NCI-H2227 (cell line): Measurements from ENCODE around the gene SERPINA1.

Experiments used
- DNase-seq: peaks from one replicate; lab custom pipeline; 2025; ENCODE audit not compliant: unreplicated experiment; lab: John Stamatoyannopoulos, UW

The SERPINA1 gene

DNA sequence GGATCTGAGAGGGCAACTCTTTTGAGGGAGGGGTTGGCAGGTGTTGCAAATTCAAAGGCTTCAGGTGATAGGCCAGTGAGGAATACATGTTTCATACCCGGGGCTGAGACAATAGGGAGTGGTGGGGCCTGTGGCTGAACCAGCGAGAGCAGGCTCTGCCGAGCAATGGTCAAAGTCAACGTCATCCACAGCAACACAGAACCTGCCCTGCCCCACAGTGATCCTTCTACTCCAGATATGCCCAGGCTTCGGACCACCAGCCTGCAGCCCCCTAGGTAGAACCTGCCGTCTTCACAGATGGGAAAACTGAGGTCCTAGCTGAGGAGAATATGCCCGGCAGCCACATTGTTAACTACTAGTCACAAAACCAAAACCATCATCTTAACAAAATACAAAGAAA lies 4.1 kb downstream of the SERPINA1 start:
- DNase-seq = no peak

DNA sequence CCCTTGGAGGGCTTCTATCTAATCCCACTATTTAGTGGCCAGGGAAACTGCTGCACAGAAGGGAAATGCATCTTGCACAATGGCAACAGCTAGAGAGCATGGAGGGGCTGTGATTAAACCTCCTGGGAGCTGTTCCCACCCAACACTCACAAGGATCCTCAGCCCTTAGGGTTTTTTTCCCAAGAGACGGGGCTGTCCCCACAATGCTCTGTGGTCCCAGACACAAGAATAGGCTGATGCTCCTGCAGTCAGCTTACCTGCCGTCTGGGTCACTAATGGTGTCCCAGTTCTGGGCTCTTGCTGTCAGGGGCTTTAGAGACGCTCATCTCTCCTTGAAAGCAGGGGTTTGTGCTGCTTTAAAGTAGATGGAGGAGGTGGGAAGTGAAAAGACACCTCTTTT lies 4.6 kb downstream of the SERPINA1 start:
- no peak for DNase-seq

DNA sequence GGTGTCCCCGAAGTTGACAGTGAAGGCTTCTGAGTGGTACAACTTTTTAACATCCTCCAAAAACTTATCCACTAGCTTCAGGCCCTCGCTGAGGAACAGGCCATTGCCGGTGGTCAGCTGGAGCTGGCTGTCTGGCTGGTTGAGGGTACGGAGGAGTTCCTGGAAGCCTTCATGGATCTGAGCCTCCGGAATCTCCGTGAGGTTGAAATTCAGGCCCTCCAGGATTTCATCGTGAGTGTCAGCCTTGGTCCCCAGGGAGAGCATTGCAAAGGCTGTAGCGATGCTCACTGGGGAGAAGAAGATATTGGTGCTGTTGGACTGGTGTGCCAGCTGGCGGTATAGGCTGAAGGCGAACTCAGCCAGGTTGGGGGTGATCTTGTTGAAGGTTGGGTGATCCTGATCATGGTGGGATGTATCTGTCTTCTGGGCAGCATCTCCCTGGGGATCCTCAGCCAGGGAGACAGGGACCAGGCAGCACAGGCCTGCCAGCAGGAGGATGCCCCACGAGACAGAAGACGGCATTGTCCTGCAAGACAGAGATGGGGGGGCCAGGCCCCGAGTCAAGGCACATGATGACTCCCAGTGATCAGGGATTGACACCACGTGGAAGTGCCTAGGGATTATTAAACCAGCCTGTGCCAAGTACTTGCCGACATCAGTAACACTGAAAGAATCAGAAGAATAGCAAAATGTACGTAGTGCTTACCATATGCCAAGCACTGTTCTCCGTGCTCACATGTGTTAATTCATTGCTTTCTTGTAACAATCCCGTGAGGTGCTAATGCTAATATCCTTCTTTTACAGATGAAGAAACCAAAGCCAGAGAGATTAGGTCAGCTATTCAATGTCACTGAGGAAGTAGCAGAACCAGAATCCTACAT lies 5.4 kb downstream of the SERPINA1 start:
- no peak for DNase-seq

DNA sequence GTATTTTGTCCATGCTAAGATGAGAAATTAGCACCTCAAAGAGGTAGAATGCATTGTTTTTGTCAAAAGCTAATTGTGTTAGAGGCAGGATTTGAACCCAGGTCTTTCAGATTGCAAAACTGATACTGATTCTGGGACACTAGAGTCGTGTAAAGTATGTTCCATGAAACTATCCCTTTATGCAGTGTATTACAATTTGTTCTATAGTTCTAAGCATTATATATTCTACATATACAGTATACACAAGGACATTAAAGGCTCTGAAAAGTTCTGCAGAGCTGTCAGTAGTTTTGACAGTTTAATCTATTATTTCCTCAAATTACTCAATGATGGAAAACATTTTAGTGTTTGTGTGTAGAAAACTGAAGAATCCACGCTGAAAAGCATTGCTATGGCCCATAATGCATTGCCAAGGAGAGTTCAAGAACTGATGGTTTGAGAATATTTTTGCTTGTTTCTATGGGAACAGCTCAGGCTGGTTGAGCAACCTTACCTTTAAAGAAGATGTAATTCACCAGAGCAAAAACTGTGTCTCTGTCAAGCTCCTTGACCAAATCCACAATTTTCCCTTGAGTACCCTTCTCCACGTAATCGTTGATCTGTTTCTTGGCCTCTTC lies 6.2 kb downstream of the SERPINA1 start:
- DNase-seq = no peak

DNA sequence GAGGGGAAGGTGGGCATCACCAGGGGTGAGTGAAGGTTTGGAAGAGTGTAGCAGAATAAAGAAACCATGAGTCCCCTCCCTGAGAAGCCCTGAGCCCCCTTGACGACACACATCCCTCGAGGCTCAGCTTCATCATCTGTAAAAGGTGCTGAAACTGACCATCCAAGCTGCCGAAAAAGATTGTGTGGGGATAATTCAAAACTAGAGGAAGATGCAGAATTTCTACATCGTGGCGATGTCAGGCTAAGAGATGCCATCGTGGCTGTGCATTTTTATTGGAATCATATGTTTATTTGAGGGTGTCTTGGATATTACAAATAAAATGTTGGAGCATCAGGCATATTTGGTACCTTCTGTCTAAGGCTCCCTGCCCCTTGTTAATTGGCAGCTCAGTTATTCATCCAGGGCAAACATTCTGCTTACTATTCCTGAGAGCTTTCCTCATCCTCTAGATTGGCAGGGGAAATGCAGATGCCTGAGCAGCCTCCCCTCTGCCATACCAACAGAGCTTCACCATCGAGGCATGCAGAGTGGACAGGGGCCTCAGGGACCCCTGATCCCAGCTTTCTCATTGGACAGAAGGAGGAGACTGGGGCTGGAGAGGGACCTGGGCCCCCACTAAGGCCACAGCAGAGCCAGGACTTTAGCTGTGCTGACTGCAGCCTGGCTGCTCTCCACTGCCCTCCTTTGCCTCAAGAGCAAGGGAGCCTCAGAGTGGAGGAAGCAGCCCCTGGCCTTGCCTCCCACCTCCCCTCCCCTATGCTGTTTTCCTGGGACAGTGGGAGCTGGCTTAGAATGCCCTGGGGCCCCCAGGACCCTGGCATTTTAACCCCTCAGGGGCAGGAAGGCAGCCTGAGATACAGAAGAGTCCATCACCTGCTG lies 7.0 kb downstream of the SERPINA1 start:
- no peak for DNase-seq

DNA sequence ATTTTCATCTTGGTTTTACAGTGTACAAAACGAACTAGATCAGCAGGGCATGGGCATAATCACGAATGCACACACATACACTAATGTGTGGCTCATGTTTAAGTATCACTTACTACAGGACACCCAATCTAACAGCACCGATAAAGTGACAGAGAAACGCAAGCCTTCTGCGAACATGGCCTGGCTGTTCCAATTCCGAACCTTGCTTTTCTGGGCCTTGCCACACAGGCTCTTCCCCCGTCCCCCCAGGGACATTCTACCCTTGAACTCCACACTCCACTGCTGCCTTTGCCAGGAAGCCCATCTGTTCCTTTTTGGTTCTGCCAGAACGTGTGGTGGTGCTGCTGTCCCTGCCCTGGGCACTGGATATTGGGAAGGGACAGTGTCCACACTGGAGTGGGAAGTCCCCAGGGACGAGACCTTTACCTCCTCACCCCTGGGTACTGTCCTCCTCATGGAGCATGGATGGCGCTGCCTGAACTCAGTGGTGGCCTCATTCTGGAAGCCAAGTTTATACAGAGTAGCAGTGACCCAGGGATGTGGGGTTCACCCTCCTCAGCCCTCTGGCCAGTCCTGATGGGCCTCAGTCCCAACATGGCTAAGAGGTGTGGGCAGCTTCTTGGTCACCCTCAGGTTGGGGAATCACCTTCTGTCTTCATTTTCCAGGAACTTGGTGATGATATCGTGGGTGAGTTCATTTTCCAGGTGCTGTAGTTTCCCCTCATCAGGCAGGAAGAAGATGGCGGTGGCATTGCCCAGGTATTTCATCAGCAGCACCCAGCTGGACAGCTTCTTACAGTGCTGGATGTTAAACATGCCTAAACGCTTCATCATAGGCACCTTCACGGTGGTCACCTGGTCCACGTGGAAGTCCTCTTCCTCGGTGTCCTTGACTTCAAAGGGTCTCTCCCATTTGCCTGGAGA lies 7.9 kb downstream of the SERPINA1 start:
- DNase-seq = no peak

DNA sequence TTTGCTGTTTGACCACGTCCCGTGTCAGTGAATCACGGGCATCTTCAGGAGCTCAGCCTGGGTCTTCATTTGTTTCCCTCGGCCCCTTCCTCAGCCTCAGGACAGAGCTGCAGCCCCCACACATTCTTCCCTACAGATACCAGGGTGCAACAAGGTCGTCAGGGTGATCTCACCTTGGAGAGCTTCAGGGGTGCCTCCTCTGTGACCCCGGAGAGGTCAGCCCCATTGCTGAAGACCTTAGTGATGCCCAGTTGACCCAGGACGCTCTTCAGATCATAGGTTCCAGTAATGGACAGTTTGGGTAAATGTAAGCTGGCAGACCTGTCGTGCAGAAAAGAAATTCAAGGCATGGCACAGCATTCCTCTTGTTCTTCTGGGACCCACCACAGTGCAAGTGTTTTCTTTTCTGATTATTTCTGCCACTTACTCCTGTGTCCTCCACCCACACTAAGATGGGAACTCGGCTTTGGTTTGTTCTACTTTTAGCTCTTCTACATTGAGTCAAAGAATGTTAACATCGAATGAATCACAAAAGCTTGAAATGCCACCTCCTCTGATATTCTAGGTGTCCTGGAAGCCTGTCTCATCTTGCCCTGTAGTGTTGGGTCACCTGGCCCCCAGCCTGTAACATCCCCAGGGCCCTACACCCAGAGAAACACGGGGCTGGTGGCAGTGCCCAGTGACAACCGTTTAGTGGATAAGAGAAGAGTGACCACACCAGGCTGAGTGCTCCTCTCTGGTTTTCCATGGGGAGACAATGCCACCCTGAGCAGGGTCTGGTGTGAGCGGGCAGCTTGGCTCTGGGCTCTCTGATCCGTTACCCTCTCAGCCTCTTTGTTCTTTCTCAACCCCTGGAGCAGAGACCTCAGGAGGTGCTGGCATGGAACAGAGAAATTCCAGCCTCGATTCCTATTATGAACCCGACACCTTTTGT lies 8.8 kb downstream of the SERPINA1 start:
- DNase-seq = no peak

DNA sequence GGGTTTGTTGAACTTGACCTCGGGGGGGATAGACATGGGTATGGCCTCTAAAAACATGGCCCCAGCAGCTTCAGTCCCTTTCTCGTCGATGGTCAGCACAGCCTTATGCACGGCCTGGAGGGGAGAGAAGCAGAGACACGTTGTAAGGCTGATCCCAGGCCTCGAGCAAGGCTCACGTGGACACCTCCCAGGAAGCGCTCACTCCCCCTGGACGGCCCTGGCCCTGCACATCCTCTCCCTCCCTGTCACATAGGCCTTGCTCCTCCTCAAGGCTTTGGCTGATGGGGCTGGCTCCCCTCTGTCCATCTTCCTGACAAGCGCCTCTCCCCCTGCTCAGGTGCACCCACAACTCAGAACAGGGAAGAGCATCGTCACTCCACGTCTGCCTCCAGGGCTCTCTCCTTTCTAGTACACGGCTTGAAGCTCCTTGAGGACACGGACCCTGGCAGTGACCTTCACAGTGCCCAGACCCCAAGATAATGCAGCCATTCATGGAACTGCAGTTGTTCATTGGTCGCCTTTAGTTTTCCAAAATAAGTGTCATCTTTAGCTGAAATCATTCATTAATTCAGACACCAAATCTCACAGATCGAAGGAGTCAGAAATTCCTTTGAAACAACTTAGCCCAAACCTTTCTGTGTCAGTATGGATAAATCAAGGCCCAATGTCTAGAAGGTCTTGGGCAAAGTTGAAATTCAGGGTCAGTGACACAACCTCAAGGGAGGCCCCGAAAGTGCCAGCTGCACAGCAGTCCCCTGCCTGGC lies 9.7 kb downstream of the SERPINA1 start:
- no peak for DNase-seq

DNA sequence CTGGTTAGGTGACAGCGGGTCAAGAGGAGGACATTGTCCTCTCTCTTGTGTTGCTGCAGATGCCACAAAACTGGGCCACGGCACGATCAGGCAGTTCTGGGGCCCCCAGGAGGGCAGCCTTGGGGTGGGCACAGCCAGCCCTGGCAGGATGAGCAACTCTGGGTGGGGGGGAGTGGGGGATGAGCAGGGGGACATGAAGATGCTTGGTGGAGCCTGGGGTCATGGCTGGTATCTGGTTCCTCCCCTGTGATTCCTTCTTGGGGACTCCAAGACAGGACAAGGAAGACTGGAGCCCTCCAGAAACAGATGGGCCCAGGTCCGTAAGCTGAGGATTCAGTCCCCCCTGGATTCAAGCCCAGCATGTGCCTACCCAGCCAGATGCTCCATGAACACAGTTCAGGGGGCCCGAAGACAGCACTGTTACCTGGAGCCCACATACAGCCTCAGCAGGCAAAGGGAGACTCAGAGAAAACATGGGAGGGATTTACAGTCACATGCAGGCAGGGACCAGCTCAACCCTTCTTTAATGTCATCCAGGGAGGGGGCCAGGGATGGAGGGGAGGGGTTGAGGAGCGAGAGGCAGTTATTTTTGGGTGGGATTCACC lies 10.4 kb downstream of the SERPINA1 start:
- no peak for DNase-seq

DNA sequence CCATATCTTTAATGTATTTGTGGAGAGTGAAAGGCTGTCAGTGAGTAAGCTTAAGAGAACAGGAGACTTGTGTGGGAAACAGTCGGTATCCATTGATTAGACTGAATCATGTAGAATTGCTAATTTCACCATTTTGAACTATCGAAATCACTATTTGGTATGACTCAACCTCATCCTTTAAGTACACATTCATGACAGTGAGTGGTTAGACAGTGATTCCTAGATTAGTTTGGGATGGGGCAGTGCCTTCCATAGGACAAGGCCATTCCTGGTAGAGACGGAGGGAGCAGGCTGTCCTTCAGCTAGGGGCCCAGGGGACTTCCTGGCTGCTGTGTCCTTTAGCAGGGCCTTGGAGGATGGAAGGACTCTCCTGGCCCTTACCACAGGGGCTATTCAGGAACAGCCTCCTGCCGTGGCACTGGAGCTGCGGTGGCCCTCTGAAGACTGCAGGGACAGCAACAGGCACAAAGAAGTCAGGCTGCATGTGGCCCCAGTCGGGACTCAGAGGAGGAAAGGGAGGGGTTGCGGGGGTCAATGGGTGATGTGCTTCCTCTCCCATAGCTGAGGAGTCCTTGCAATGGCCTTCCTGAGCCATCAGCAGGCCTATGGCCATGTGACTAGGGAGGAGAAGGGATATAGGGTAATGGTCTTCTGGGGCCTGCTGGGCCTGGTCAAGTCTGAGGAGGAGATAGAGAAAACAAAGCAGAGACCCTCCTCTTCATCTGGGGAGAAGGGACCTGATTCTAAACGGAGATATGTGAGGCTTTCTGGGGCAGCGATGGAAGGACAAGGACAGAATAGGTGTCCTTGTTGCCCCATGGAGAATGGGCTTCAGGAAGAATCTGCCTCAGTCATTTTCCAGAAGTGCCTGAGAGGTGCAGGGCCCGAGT lies 11.2 kb downstream of the SERPINA1 start:
- no peak for DNase-seq

DNA sequence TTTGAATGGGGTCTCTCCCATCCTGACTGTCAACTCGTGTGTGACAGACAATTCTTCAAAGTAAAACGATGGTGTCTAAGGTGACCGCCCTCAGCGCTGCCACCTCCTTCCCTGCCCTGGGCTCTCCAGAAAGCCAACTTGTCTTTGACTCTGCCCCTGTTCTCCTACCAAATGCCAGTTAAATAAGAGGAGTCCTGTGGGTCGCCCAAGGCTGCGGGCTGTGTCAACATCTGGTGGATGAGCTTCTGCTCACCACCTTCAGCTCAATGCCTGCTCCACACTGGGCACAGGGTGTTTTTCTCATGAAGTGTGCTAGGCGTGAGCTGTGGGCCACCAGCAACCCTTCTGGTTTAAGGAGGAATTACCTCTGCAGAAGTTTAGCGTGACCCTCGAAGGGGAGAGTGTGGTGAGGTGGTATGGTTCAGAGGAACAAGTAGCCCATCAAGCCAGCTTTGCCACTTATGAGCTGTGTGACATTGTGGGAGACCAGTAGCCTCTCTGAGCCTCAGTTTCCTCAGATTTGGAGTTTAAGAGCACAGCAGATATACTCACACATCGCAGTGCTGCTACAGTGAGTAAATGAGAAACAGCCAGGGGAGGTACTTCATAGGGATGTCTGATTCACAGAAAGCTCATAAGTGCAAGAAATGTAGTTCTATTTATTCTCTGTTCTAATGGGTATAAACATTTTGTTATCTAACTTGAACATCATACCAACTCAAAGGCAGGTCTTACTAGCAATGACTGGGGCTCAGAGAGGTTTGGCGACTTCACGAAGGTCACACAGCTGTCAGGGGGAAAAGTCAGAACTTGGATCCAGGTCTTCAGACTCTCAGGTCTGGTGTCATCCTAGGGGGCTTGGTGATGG lies 12.1 kb downstream of the SERPINA1 start:
- DNase-seq = no peak

DNA sequence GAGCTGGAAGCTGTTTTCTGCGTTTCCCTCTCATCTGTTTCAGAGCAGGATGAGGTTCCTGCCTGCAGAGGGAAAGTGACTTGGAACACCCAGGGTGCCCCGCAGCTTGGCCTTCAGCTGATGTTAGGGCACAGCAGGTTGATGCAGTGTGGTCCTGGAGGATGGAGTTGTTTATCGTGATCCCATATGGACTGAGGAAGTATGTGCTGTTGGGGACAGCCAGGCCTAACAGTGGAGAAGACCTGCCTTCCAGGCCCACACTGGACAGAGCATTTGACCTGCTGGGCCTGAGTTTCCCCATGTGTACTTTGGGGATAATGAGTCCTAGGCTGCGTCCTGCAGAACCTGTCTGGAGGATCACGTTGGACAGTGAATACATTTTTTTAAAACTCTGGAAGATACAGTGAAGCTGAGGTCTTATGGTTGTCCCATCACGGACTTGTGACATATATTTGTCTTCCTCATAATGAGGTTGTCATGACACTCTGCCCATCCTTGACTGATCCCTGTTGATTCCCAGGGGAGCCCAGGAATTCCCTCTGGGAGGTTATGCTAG lies 12.8 kb downstream of the SERPINA1 start:
- DNase-seq = no peak

DNA sequence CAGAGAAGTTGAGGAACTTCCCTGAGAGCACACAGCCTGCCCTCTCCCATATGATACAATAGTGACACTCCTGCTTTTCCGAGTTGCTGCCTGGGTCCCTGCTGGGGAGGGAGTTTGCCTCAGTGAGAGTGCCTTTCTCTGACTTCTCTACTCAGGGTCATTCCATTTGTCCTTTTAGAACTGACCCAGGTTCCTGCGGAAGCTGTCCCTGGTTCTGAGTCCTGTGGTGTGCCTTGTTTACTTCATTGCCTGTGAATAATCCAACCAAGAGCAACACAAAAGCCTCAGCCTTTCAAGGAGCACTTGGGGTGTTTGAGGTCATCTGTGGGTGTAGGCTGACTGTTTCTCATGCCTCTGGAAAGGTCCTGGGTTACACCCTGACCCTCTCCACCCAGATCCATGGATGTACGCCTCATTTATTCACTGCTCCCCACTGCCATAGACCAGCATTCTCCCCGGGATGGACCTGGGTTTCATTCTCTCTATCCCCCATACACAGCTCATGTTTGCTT lies 13.6 kb downstream of the SERPINA1 start:
- no peak for DNase-seq

DNA sequence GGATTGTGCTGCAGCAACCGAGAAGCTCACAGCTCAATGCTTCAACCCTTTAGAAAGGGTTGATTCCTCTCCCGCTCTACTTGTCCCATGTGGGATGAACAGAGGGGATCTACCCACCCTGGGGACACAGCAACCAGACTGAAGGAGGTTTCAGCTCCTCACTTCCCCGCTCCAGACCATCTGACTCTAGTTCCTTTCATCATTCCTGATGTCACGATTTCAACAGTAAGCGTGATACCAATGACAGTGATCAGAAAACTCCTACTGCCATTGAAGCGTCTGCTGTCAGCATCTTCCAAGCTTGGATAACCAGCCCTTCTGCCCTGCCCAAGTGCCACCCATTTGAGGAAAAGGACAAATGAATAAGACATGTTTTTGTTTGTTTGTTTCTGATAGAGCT lies 14.3 kb downstream of the SERPINA1 start:
- no peak for DNase-seq

DNA sequence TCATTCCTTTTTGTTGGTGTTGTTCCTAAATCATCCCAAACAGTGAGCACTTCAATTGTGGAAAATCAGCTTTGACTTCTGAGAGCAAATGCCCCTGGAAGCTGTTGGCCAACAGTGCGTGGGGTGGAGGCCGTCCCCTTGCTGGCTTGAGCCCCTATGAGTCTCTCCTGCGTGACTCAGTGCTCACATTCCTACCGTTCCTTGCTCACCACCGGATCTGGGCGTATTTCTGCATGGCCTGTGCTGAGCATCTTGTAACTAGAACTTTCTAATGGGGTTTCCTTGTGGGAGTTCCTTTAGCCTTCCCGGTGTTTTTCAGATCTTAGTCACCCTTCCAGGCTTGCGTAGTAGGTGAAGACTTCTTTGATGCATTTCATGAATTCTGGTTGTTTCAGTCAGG lies 14.7 kb downstream of the SERPINA1 start:
- no peak for DNase-seq

DNA sequence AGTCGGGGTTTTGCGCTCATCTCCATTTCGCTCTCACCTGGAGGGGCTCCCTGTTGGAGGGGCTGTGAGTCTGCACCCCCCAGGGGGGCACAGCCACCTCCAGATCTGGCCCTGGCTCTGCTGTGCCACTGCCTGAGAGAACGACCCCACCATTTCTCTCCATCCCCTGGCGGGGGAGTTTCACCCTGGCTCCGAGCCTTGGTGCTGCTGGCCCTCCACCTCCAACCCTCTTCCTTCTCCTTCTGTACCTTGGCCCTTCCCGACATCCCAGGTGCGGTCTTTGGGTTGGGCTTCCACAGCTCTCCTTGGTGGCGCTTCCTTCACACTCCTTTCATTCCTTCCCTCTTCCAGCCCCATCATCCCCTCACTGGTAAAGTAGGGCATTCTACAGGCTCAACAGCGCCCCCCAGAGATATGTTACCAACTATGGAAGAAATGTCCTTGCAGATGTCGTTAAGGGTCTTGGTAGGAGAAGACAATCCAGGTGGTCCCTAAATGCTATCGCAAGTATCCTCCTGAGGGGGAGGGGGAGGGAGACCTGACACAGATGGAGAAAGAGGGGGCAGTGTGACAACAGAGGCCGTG lies 16.3 kb downstream of the SERPINA1 start:
- DNase-seq = no peak
